Measurements from ENCODE around the gene PDE4C.
A peak's percentile ranks its signal among the peaks of the same experiment; 100 is the strongest.

Gene PDE4C

DNA sequence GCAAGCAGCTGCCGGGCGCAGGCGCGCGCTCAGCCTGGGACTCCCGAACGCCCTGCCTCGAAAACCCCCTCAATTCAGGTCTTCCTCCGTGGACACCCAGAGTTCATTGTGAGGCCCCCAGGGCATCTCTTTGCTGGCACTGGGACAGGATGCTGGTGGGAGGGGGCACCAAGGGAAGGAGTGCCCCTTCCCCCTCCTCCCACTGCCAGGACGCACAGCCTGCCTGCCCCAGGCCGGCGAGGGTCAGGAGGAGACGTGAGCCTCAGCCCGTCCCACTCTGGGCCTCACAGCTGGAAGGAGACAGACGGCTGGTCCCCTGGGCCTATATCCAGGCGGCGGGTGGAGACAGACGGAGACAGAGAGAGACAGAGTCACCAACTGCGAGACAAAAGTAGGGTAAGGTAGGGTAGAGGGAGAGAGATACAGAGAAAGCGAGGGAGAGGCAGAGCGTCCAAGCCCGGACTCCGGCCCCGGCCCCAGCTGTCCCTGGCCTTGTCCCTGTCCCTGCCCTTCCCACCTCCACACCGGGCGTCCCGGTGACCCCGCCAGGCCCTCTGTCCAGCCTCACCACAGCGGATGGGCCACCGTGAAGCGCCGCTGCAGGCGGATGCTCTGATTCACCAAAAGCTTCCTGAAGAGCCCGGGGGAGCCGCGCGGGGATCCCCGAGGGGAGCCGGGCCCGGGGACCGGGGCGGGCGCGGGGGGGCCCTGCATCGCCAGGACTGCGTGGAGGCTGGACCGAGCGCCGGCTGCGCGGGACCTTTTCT lies at the start of gene PDE4C:
Gene PDE4C (minus strand): TSS at position 737 of the 767 bp plus-strand sequence. CDS start 23 bp downstream, at position 714.
- DNase-seq: no peak

DNA sequence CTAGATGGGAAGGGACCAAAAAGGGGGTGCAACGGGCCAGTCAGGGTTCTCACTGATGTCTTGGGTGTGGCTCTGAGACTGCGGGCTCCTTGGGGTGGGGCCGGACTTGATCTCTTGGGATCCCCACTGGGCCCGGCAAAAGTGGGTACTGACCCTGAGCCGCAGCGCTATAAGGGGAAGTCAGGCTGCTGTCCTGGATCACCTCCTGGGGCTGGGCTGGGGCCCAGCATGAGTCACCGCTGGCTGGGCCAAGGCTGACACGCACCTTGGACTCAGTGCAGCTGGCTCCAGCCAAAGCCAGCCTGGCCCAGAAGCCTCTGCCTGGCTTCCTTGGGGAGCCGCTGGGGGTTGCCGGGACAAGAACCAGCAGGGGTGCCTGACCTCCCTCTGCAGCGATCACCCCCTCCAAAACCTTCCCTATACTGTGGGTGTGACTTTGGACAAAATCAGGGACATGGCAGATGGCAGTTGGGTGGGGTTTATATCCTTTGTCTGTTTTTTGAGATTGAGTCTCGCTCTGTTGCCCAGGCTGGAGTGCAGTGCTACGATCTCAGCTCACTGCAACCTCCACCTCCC lies 48.6 kb upstream of the PDE4C start:
- DNase-seq: peak; percentile 47

DNA sequence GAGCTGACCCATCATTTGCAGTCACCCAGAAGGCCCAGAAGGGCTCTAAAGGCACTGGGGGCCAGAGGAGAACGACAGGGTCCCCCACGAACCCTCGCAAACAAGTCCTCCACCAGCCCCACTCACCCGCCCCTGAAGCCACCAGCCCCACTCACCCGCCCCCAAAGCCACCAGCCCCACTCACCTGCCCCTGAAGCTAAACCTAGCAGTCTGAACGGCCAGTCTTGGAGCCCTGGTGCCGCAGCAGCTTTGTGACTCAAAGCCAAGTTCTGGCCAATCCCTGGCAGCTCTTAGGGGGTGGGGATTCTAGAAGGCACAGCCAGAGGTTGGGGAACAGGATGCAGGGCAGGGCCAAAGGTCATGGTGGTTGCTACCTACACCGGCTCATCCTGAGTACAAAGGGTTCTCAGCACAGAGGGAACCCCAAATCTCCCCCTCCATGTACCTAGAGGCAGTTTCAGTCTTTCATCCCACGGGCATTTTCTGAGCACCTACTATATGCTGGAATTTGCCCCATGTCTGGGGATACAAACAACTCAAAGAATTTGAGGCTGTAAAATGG lies 48.1 kb upstream of the PDE4C start, which contains the start of gene IQCN:
Gene IQCN (minus strand): TSS at position 234 of the 562 bp plus-strand sequence. CDS start 4,974 bp downstream, outside the sequence.
- DNase-seq: no peak

DNA sequence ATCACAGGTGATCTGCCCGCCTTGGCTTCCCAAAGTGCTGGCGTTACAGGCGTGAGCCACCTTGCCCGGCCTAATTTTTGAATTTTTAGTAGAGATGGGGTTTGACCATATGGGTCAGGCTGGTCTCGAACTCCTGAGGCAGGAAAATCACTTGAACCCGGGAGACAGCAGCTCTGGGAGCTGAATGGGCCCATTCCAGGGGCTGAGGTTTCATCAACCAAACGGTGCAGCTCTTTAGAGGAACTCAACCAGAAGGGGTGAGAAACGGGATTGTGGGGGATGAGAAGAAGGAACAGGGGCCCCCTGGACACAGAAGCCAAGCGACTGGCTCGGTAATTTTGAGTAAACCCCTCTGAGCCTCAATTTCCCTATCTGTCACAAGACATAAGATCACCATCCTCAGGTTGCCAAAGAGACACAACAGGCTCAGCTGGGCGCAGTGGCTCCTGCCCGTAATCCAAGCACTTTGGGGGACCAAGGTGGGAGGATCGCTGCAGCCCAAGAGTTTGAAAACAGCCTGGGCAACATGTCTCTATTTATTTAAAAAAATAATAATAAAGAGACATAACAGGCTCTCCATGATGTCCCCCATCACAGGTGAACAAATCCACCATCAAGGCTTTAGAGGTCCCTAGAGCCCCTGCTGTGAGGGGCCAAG lies 47.5 kb upstream of the PDE4C start:
- no peak for DNase-seq

DNA sequence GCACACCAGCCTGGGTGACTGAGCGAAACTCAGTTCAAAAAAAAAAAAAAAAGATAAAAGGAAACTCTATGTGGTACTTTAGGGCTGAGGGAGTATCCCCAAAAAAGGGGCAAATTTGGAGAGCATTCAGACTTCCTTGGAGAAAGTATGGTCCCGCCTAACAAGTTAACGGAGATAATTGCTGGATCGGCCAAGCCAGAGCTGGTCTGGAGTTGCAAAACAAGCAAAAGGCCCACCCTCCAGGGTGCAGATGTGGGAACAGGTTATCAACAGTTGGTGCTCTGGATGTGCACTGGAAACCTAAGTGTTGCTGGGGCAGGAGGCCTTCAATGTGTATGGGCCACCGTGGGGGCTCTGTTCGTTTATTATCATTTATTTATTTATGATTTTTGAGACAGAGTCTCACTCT lies 45.2 kb upstream of the PDE4C start:
- DNase-seq: no peak

DNA sequence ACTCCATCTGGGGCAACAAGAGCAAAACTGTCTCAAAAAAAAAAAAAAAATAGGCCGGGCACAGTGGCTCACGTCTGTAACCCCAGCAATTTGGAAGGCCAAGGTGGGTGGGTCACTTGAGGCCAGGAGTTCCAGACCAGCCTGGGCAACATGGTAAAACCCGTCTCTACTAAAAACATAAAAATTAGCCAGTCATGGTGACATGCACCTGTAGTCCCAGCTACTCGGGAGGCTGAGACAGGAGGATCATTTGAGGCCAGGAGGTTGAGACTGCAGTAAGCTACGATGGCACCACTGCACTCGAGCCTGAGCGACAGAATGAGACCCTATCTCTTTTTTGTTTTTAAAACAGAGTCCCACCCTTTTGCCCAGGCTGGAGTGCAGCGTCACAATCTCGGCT lies 44.1 kb upstream of the PDE4C start:
- DNase-seq: no peak

DNA sequence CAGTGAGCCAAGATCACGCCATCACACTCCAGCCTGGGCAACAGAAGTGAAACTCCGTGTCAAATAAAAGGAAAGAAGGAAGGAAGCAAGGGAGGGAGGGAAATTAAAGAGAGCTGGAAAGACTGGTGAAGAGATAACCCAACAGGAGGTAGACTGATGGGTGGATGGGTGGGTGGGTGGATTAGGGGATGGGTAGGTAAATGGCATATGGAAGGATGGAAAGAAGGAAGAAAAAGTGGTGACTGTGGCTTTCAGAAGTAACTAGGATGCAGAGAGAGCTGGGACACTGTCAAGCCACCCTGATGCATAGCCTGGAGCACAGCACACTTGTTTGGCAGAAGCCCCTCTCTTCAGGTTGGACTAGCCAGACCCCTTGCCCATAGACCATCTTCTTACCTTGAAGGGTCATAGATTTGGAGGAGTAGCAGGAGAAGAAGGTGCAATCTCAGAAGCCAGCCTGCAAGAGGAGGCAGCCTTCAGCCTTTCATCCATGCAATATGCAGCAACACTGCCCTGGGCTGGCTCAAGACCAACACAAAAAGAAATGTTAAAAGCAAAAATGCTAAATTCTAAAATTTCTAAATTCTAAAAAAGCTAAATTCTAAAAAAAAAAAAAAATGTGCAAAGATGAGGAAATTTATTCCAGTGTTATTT lies 43.0 kb upstream of the PDE4C start:
- DNase-seq: no peak

DNA sequence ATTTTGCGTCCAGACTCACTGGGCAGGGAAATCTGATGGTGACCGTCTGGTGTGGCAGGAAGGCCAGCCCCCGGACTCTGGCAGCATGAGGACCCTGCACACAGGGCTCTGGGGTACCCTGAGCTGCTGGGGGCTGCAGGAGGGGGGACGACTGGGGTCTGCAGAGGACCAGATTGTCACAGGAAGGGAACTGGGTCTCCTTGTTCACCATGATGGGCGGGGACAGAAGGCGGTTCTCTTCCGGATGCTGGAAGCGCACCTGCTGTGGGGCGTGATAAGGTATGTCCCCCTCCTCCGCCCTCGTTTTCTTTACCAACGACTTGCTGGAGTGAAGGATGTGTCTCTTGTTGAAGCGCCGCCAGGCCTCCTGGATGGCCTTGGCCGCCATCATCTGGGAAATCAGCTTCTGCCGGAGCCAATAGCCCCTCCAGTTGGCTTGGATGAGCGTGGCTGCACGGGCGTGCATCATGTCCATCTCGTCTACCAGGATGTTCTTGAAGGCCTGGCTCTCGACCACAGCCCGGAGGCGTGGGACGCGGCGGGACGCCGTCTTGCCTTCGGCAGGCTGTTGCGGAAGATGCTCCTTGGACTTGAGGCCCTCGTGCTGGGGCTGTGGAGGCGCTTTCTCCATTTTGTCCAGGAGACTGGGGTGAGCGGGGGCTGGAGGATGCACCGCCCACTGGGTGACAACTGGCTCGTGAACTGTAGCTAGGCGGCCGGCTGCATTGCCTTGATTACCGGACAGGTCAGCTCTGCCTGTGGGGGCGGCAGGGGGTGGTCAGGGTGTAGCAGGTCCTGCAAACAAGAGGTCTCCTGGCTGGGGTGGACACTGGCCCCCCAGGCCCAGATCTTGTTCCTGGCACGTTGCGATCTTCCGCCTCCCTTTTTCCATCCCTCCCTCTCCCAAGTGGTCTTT lies 40.8 kb upstream of the PDE4C start:
- no peak for DNase-seq

DNA sequence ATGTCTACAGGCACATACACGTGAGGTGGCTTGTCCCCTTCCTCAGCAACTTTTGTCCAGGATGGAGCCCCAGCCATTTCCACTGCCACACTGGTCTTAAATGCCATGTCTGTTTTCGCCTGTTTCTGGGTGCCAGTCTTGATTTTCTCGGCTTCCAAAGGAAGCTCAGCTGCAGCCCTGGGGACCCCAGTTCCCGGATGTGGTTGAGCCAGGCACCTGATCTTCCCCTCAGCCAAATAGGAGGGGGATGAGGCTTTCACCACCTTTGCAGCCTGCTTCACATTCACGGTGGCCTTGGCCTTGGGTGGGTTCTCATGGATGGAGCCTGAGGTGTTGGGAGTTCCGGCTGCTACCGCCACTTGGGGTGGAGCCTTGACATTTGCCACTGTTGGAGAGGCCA lies 39.3 kb upstream of the PDE4C start:
- no peak for DNase-seq

DNA sequence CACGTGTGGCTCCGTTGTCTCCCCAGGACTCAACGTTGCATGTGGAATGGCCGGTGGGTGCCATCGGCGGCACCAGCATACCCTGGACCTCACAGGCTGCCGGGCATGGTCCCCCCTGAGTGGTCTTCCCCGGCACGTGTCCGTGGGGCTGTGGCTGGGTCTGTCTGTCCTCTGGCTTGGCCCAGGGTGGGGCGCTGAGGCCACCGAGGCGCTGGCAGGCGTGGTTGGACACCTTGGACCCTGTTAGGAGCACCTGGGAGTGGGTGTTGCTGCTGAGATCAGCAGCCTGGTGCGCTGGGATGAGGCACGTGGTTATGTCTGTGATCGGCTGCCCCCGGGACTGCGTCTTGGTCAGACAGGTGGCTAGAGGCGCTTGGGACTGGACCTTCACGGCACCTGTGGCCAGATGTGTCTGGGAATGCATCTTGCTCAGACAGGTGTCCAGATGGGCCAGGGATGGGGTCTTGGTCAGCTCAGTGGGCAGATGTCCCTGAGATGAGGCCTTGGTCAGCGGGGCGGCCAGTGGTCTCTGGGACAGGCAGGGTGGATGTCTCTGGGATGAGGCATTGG lies 38.8 kb upstream of the PDE4C start:
- DNase-seq: no peak

DNA sequence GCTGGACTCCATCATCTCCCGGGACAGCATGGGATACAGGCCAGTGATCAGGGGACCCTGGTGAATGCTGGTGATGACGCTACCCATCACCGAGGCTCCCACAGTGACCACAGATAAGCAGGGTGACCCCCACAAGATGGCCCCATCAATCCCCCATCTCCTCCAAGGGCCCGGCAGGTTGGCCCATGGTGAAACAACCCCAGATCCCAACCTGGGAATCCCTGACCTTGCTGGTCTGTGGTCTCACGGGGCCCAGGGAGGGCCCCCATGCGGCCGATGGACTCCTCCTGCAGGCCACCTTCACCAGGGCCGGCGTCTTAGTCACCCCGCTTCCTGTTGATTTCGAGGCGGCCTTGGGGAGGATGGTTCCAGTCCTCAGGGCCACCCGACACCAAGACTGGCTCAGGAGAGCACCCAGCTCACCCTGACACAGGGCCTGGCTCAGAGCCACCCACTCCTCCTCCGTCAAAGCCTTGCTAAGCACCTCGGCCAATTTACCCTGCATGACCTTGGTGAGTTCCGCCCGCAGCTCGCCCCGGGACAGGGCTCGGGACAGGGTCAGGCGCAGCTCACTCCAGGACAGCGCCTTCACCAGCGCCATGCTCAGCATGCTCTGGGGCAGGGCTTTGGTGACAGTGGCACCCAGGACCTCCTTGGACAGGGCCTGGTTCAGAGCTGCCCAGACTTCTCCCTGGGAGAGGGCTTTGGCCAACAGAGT lies 38.1 kb upstream of the PDE4C start:
- no peak for DNase-seq

DNA sequence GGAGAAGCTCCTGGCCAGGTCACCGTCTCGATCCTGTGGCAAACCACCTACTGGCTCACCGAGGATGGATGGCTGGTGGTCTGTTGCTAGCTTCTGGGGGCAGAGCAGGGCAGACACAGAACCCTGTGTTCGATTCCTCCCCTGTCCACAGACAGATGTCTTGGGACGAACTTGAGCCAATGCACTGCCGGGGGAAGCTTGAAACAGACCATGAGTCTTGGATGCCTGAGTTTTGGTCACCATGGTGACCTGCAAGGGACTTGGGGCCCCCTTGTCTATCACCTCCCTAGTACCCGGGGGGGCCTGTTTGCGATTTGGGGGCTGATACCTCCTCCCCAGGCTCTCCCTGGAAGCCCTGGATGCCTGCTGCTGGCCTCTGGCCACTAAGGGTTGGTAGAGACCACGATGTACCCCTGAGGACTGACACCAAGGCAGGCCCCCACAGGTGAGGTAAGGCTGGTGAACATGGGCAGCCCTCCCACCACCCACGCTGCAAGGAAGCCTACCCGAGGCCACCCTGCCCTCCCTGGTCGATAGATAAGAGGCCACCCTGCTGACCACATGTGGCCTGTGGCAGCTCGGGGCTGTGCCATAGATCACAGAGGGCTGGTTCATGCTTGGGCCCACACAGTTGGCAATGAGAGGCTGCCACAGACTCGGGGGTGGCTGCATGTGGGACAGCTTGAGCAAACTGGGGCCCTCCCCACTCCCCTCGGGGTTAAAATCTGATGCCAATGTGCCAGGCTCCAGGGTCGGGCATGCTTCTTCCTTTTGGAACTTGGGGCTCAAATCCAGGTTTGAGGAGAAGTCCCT lies 37.3 kb upstream of the PDE4C start:
- DNase-seq: no peak

DNA sequence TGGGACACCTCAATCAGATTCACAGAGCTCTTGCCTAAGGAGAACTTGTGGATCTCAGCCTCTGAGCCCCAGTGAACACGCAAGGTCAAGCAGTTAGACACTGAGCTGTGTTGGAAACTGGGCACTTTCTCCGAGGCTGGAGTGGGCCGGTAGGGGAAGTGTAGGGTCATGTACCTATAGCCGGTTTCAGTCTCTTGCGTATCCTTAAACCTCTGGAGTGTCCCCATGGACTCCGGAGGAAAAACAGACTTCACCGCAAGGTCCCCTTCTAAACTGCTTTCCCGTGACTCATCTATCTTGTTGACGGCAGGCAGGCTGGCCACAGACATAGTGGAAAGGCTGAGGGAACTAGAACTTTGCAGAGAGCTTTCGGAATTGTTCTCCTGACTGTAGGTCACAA lies 36.7 kb upstream of the PDE4C start:
- DNase-seq: no peak

DNA sequence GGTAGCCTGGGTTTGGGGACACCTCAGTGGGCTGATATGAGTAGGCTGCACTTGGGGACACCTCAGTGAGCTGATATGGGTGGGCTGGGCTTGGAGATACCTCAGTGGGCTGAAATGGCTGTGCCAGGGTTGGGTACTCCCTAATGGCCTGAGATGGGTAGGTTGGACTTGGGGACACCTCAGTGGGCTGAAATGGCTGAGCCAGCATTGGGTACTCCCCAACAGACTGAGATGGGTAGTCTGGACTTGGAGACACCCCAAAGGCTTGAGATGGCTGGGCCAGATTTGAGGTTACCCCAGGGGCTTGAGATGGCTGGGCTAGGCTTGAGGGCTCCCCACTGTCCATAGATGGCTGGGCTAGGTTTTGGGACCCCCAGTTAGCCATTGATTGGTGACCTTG lies 35.9 kb upstream of the PDE4C start:
- no peak for DNase-seq

DNA sequence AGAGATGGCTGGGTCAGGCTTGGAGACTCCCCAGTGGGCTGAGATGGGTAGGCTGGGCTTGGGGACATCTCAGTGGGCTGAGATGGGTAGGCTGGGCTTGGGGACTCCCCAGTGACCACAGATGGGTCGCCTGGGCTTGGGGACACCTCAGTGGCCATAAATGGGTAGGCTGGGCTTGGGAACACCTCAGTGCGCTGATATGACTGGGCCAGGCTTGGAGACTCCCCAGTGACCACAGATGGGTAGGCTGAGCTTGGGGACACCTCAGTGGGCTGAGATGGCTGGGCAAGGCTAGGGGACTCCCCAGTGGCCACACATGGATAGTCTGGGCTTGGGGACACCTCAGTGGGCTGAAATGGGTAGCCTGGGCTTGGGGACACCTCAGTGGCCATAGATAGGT lies 35.2 kb upstream of the PDE4C start:
- DNase-seq: no peak

DNA sequence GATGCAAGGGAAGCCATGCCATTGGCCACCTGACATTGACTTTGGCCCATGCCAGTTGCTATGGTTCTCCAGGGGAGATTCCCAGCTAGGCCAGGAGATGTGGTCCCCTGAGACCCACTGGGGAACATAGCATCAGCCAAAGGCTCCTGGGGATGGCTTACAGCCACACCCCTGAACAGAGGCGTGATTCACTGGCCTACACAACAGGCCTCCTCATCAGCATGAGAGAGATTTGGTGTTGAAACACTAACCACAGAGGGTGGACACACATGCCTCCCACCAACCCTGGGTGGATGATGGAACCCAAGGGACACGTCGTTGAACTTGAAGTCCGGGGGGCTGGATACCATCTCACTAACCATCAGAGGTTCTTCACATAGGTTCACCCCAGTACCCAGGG lies 33.7 kb upstream of the PDE4C start:
- DNase-seq: no peak

DNA sequence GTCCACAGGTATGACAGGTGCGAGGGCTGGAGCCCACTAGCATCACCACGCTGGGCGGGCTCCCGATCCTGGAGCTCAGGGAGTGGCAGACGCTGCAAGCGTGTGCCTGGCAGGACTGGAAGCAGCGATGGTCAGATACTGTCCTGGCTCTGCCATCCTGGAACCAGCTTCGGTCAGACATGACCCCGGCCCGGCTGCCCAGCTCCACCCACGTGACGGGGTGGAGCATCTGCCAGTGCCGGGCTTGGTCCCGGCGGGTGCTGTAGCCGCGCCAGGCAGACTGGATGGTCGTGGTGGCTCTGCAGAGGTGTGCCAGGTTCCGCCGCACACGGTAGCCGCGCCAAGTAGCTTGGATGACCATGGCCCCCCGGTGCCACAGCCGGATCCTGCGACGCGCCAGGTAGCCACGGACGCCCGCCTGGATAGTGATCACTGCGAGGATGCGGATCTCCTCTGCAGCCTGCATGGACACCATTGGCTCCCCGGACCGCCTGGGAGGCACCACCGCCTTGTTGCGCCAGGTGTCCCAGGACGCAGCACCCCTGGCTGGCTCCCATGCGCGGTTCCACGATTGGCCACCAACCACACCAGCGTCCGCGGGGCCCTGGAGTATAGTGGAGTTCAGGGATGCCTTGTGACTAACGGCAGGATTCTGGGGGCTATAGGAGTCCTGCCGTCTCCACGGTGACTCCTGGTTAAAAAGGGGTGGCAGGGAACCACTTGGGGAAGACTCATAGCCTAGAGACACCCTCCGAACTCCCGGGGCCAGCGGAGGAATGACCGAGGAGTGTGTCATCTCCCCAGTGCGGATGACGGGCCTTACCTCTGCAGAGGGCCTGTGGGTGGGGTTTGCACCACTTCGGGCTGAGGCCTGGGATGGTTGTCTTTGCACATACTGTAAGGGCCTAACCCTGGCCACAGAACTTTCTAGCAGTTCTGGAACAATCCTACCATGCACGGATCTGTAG lies 31.5 kb upstream of the PDE4C start:
- no peak for DNase-seq

DNA sequence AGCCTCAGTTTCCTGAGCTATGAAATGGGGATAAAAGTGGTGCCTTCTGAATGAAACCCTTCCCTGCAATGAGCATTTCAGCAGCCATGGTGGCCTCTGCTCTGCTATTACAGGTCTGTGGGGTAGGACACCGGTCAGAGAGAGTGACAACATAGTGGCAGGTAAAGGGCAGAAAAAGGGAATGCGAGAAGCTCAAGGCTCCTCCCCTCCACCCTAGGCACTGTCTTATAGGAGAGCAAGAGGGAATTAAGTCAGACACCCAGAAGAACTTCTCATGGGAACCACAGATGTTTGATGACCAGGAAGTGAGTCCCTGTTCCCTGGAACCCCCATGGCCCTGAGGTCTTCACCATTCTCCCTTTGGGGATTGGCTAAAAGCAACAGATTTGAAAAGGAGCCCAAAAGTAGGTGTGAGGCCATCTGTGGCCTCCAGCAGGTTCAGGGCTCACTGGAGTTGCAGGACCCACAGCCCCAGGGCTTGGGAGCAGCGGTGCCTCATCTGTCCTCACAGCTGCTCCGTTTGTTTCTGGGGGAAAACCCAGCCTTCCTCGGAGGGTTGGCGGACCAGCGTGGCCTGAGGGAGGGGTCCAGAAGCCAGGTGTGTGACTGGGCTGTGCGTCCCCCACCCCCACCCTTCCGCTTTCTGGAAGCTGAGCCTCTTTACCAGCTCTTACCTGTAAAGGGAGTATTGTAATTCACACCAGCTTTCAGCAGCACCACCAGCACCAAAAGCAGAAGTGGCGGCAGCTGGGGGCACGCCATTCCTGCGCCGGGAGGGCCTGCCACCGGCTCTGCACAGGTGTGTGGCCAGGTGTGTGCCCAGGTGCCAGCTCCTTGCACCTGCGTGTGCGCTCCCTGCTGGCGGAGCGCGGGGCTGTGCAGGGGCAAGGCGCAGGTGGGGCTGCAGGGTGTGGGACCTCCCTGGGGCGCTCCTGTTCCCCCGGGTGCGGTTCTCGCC lies 28.6 kb upstream of the PDE4C start:
- DNase-seq: no peak

Data from hematopoietic multipotent progenitor cell treated with erythropoietin and hydrocortisone succinate and interleukin-3 and kit ligand, for 6 days (in vitro differentiated cells).